ENCODE measurements around the gene CREB5.

- no peak for TF ChIP-seq CTCF (IDR thresholded peaks at IDR 0.05)
- TF ChIP-seq POLR2A (IDR thresholded peaks at IDR 0.05) = no peak
Measured at GRCh38 chr7:28643584-28644340, 231.4 kb downstream of the CREB5 start.
